ENCODE results near the gene DMP1.

- no peak for TF ChIP-seq GATA2 (IDR thresholded peaks at IDR 0.05; ENCODE audit: low read depth, low read length)
- TF ChIP-seq GATA3 (IDR thresholded peaks at IDR 0.05; ENCODE audit: low read depth, low read length), result no peak
Measured at GRCh38 chr4:87659247-87659931, 9.3 kb downstream of the DMP1 start.
